Adrenal gland (tissue), 12 donors: ENCODE results near the gene ZNF138. TPM values are rescaled to one million over a fixed set of nuclear protein-coding genes. Genes with fewer than 3 reads are reported as not detected.
"Not testable (repeated sequence)": the region's sequence is repeated elsewhere in the genome, so short reads cannot be mapped to it uniquely, and the experiment has no call there.

Experiments used
- DNase-seq, 7 donors: peaks; one replicate each; pipeline ENCODE4 v3.0.0-alpha.2; 2019 to 2020
- H3K27ac ChIP-seq, 5 donors: fragments of 200-600 bp; sonication (generic) in 4 of 5; 1 replicate in 3 of 5; 2 replicates in 2 of 5; pipeline versions ENCODE4 v1.5.1 to v1.8.0; 2016 to 2020; ENCODE audit warnings: mild to moderate bottlenecking in 1 of 5
- H3K27me3 ChIP-seq: fragments of 200-600 bp; 2 replicates; pipeline ENCODE4 v1.8.0; 2021
- H3K36me3 ChIP-seq, 2 donors: fragments of 200-600 bp; replicated peaks in 1 of 2; 1 replicate in 1 of 2; 2 replicates in 1 of 2; pipeline versions ENCODE4 v1.5.1 to v1.8.0; 2018 to 2022
- H3K4me1 ChIP-seq, 2 donors: fragments of 200-600 bp; replicated peaks in 1 of 2; 1 replicate in 1 of 2; 2 replicates in 1 of 2; pipeline versions ENCODE4 v1.5.1 to v1.8.0; 2018 to 2021
- H3K4me3 ChIP-seq, 4 donors: fragments of 200-600 bp; sonication (generic) in 3 of 4; one replicate each; pipeline ENCODE4 v1.5.1; 2016 to 2018
- H3K9me3 ChIP-seq, 3 donors: fragments of 200-600 bp; sonication (generic) in 1 of 3; replicated peaks in 1 of 3; 1 replicate in 2 of 3; 2 replicates in 1 of 3; pipeline versions ENCODE4 v1.5.1 to v1.8.0; 2016 to 2021
- CTCF ChIP-seq, 6 experiments: fragments of 450-650 bp in 4 of 6; fragments of 200-600 bp in 2 of 6; sonication (generic) in 1 of 6; IDR thresholded peaks; 1 replicate in 5 of 6; 2 replicates in 1 of 6; pipeline versions ENCODE4 v1.5.1 to v1.8.0; 2016 to 2021; ENCODE audit warnings: antibody characterized with exemption in 6 of 6, mild to moderate bottlenecking in 2 of 6, moderate library complexity in 1 of 6
- POLR2A ChIP-seq, 2 donors: fragments of 450-650 bp; IDR thresholded peaks; one replicate each; pipeline ENCODE4 v1.6.1; 2017; ENCODE audit warnings: antibody characterized with exemption in 2 of 2, mild to moderate bottlenecking in 2 of 2, moderate library complexity in 1 of 2
- WGBS, 4 donors: extraction: QIAGEN DNeasy Blood & Tissue Kit in 2 of 4; methylation state at CpG; one replicate each; pipeline versions ENCODE4 v1.1.5 to v1.1.7; 2013 to 2017; 5-methylcytosine and 5-hydroxymethylcytosine counted together
- intact Hi-C, 2 donors: fragments of 100-400 bp; cut with DNase I; formaldehyde crosslinking; loops; one replicate each; pipeline versions ENCODE4 v1.14.1 to v1.15.0; 2022 to 2023
- polyA plus RNA-seq, 3 donors: library from polyadenylated mRNA; stranded (reverse); fragments of 200-250 nt in 2 of 3; fragments of 350-450 nt in 1 of 3; fragmentation: Illumina TruSeq in 1 of 3; extraction: RNeasy Lipid Tissue Mini Kit (QIAGEN cat#74804) in 1 of 3; gene quantifications; one replicate each; pipeline ENCODE4 v1.2.3, GENCODE V29; 2013 to 2014
- total RNA-seq, 9 donors: library from RNA; depleted of rRNA in 4 of 9; stranded (reverse); fragments of >200 nt in 4 of 9; fragments of 120-200 nt in 1 of 9; fragmentation: NEBNext Ultra II Directional in 1 of 9; extraction: Animal tissue kit (Norgen Biotek cat#: 25700) in 1 of 9; gene quantifications; one replicate each; pipeline versions ENCODE4 v1.1.0 to v1.2.4, GENCODE V29; 2013 to 2023
- donor health status: healthy with polysubstance abuse.
- donor health status: Bipolar disorder and iron deficiency.
- donor health status: DM: yes; HTN: yes; CAD: no.
- donor health status: DM: no; HTN: no; CAD: no.
- donor health status: DM: no; HTN: no; CAD: no.
- donor health status: DM: yes; HTN: yes; CAD: no.

ZNF138 gene
- total and polyA plus RNA-seq, 12 donors, result 6.1 to 29.3 (median 14.7) TPM

- TF ChIP-seq POLR2A (IDR thresholded peaks at IDR 0.05), result no peak
- DNase-seq, result no peak
- H3K4me1 ChIP-seq, result no peaks in the 10 kb centered on the region
- H3K9me3 ChIP-seq, result no peaks in the 10 kb centered on the region
- H3K4me3 ChIP-seq, result no peak overlapping the region
- no peaks in the 10 kb centered on the region for H3K36me3 ChIP-seq
- no peaks in the 10 kb centered on the region for H3K27me3 ChIP-seq
- no peak overlapping the region for H3K27ac ChIP-seq
- intact Hi-C loops, result no loop called here
- WGBS, 4 donors, result 94 to 100% (median 97%) methylated on average over 2 of the region's 2 CpGs
Observed at GRCh38 chr7:64774204-64774842, 19.9 kb upstream of the ZNF138 start.

GRCh38 chr7:64775289-64775688 lies 18.9 kb upstream of the ZNF138 start:
- 79 to 88% (median 85%) methylated on average over 3 of the region's 3 CpGs for WGBS, 4 donors
- no peaks in the 10 kb centered on the region for H3K36me3 ChIP-seq
- H3K27ac ChIP-seq, result no peak overlapping the region
- no peaks in the 10 kb centered on the region for H3K9me3 ChIP-seq
- no peaks in the 10 kb centered on the region for H3K4me1 ChIP-seq
- intact Hi-C loops, result no loop called here
- no peaks in the 10 kb centered on the region for H3K27me3 ChIP-seq
- TF ChIP-seq POLR2A (IDR thresholded peaks at IDR 0.05) (no peak), CTCF (IDR thresholded peaks at IDR 0.05) (no peak)
- no peak for DNase-seq
- H3K4me3 ChIP-seq, result no peak overlapping the region

- DNase-seq, H3K4me1 ChIP-seq, H3K4me3 ChIP-seq, intact Hi-C loops, H3K27ac ChIP-seq, H3K27me3 ChIP-seq, H3K36me3 ChIP-seq, H3K9me3 ChIP-seq: not testable (repeated sequence)
- 70 to 95% (median 85%) methylated on average over 2 to 22 of the region's 23 CpGs for WGBS, 4 donors
Observed at GRCh38 chr7:64784842-64785241, 9.4 kb upstream of the ZNF138 start.

- no peak overlapping the region for H3K4me3 ChIP-seq
- H3K36me3 ChIP-seq, result no peaks in the 10 kb centered on the region
- intact Hi-C loops, result no loop called here
- H3K27me3 ChIP-seq, result no peaks in the 10 kb centered on the region
- H3K9me3 ChIP-seq, result no peaks in the 10 kb centered on the region
- H3K4me1 ChIP-seq, result no peaks in the 10 kb centered on the region
- TF ChIP-seq POLR2A (IDR thresholded peaks at IDR 0.05), result no peak
- TF ChIP-seq CTCF (IDR thresholded peaks at IDR 0.05), result no peak
- no peak for DNase-seq
- no peak overlapping the region for H3K27ac ChIP-seq
Observed at GRCh38 chr7:64787295-64787694, 6.9 kb upstream of the ZNF138 start.

- 32 to 49% (median 41%) methylated on average over 11 of the region's 11 CpGs for WGBS, 4 donors
- H3K4me1 ChIP-seq, intact Hi-C loops, H3K27ac ChIP-seq, H3K4me3 ChIP-seq, H3K36me3 ChIP-seq, H3K27me3 ChIP-seq, H3K9me3 ChIP-seq, DNase-seq: not testable (repeated sequence)
Observed at GRCh38 chr7:64789241-64789640, 5.0 kb upstream of the ZNF138 start.

- no peak for TF ChIP-seq POLR2A (IDR thresholded peaks at IDR 0.05)
- no peak for TF ChIP-seq CTCF (IDR thresholded peaks at IDR 0.05)
- DNase-seq, result no peak
- no peaks in the 10 kb centered on the region for H3K27me3 ChIP-seq
Observed at GRCh38 chr7:64793106-64793755, 997 bp upstream of the ZNF138 start.

More at GRCh38 chr7:64793106-64793755, 997 bp upstream of the ZNF138 start:
- Histone ChIP-seq H3K36me3 (no peaks in the 10 kb centered on the region), H3K27ac (no peak overlapping the region), H3K9me3 (no peaks in the 10 kb centered on the region), H3K4me3 (no peak overlapping the region), H3K4me1 (peaks cover 0 to 17% of the 10 kb centered on the region in 2 donors)
- intact Hi-C loops, result no loop called here
- WGBS, 4 donors, result 91 to 93% (median 92%) methylated on average over 4 of the region's 4 CpGs
